WTC11 (cell line): ENCODE data around the gene RABGAP1. TPM values are rescaled to one million over a fixed set of nuclear protein-coding genes. Genes with fewer than 3 reads are reported as not detected.

Source experiments
- ATF1 ChIP-seq: sonication (generic); formaldehyde crosslinking; IDR thresholded peaks from 2 replicates; pipeline ENCODE4 v1.8.1; 2023; ENCODE audit warnings: mild to moderate bottlenecking, moderate library complexity, missing genetic modification reagents
- CREM ChIP-seq: sonication (generic); formaldehyde crosslinking; IDR thresholded peaks from 2 replicates; pipeline ENCODE4 v1.8.1; 2022; ENCODE audit warnings: mild to moderate bottlenecking, missing genetic modification reagents, moderate library complexity
- EMX1 ChIP-seq: fragments of 250-450 bp; sonication (Bioruptor Pico); IDR thresholded peaks from 2 replicates; pipeline ENCODE4 v1.8.0; 2021; ENCODE audit warnings: mild to moderate bottlenecking
- ERG ChIP-seq: fragments of 250-450 bp; sonication (Bioruptor Pico); IDR thresholded peaks from 2 replicates; pipeline ENCODE4 v1.8.0; 2021; ENCODE audit warnings: mild to moderate bottlenecking
- FOXK1 ChIP-seq: sonication (generic); formaldehyde crosslinking; IDR thresholded peaks from 2 replicates; pipeline ENCODE4 v1.8.0; 2022; ENCODE audit warnings: mild to moderate bottlenecking, moderate library complexity, missing genetic modification reagents
- NFE2L1 ChIP-seq: sonication (generic); formaldehyde crosslinking; IDR thresholded peaks from 2 replicates; pipeline ENCODE4 v1.8.1; 2023; ENCODE audit warnings: missing genetic modification reagents
- RELA ChIP-seq: sonication (generic); formaldehyde crosslinking; IDR thresholded peaks from 2 replicates; pipeline ENCODE4 v1.8.1; 2022; ENCODE audit warnings: missing genetic modification reagents, mild to moderate bottlenecking, borderline replicate concordance
- SMAD3 ChIP-seq: sonication (generic); formaldehyde crosslinking; IDR thresholded peaks from 2 replicates; pipeline ENCODE4 v1.8.0; 2022; ENCODE audit warnings: missing genetic modification reagents, mild to moderate bottlenecking, borderline replicate concordance
- TEAD1 ChIP-seq: sonication (generic); formaldehyde crosslinking; IDR thresholded peaks from 2 replicates; pipeline ENCODE4 v1.8.0; 2022; ENCODE audit warnings: mild to moderate bottlenecking, missing genetic modification reagents
- ZBTB21 ChIP-seq: sonication (generic); formaldehyde crosslinking; IDR thresholded peaks from 2 replicates; pipeline ENCODE4 v1.8.1; 2023; ENCODE audit warnings: mild to moderate bottlenecking, missing genetic modification reagents, borderline replicate concordance
- ZNF532 ChIP-seq: fragments of 250-450 bp; sonication (Bioruptor Pico); IDR thresholded peaks from 2 replicates; pipeline ENCODE4 v1.9.0; 2021; ENCODE audit warnings: mild to moderate bottlenecking, borderline replicate concordance
- ZNF671 ChIP-seq: fragments of 250-450 bp; sonication (Bioruptor Pico); IDR thresholded peaks from 2 replicates; pipeline ENCODE4 v1.8.0; 2021; ENCODE audit warnings: mild to moderate bottlenecking
- total RNA-seq: library from RNA; stranded (reverse); gene quantifications from 3 replicates; pipeline ENCODE4 v1.2.3, GENCODE V29; 2021
- TF ChIP-seq, protein P1 (sequence below): fragments of 200-600 bp; IDR thresholded peaks from 2 replicates; pipeline ENCODE4 v1.8.0; 2022; ENCODE audit warnings: antibody characterized with exemption
- TF ChIP-seq, protein P2 (sequence below): sonication (generic); formaldehyde crosslinking; IDR thresholded peaks from 2 replicates; pipeline ENCODE4 v1.8.1; 2023; ENCODE audit warnings: mild to moderate bottlenecking, missing genetic modification reagents, moderate library complexity
- TF ChIP-seq, protein P3 (sequence below): sonication (generic); formaldehyde crosslinking; IDR thresholded peaks from 2 replicates; pipeline ENCODE4 v1.8.0; 2022; ENCODE audit warnings: mild to moderate bottlenecking, missing genetic modification reagents
- TF ChIP-seq, protein P4 (sequence below): sonication (generic); formaldehyde crosslinking; IDR thresholded peaks from 2 replicates; pipeline ENCODE4 v1.8.0; 2023; ENCODE audit warnings: missing genetic modification reagents
- TF ChIP-seq, protein P5 (sequence below): fragments of 250-450 bp; sonication (Bioruptor Pico); IDR thresholded peaks from 2 replicates; pipeline ENCODE4 v1.9.0; 2021; ENCODE audit warnings: mild to moderate bottlenecking

Gene RABGAP1
- total RNA-seq, 1 experiment from 2014 or later = 38.1 TPM

GRCh38 chr9:122931226-122932121 is 9.3 kb upstream of the RABGAP1 start, which contains the start of gene ZBTB26 (continued):
- TF ChIP-seq, protein P1, sequence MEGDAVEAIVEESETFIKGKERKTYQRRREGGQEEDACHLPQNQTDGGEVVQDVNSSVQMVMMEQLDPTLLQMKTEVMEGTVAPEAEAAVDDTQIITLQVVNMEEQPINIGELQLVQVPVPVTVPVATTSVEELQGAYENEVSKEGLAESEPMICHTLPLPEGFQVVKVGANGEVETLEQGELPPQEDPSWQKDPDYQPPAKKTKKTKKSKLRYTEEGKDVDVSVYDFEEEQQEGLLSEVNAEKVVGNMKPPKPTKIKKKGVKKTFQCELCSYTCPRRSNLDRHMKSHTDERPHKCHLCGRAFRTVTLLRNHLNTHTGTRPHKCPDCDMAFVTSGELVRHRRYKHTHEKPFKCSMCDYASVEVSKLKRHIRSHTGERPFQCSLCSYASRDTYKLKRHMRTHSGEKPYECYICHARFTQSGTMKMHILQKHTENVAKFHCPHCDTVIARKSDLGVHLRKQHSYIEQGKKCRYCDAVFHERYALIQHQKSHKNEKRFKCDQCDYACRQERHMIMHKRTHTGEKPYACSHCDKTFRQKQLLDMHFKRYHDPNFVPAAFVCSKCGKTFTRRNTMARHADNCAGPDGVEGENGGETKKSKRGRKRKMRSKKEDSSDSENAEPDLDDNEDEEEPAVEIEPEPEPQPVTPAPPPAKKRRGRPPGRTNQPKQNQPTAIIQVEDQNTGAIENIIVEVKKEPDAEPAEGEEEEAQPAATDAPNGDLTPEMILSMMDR = no peak
- no peak for TF ChIP-seq EMX1 (CRISPR knock-in tag)
- peak; percentile 46; the same call in 1 of the 2 replicates for TF ChIP-seq TEAD1 (CRISPR knock-in tag)
- TF ChIP-seq RELA (CRISPR knock-in tag) = 0 out of 2 replicates have a peak, but pooled peaks have one; percentile 17
- no peak for TF ChIP-seq SMAD3 (CRISPR knock-in tag)
- TF ChIP-seq, protein P2, sequence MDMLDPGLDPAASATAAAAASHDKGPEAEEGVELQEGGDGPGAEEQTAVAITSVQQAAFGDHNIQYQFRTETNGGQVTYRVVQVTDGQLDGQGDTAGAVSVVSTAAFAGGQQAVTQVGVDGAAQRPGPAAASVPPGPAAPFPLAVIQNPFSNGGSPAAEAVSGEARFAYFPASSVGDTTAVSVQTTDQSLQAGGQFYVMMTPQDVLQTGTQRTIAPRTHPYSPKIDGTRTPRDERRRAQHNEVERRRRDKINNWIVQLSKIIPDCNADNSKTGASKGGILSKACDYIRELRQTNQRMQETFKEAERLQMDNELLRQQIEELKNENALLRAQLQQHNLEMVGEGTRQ (CRISPR knock-in tag) = peak; percentile 81
- no peak for TF ChIP-seq NFE2L1
- TF ChIP-seq, protein P3, sequence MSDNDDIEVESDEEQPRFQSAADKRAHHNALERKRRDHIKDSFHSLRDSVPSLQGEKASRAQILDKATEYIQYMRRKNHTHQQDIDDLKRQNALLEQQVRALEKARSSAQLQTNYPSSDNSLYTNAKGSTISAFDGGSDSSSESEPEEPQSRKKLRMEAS (CRISPR knock-in tag) = peak; percentile 50; the same call in 1 of the 2 replicates
- TF ChIP-seq ZNF671 (CRISPR knock-in tag) = no peak
- TF ChIP-seq ERG (CRISPR knock-in tag) = no peak
- no peak for TF ChIP-seq ZNF532
- TF ChIP-seq, protein P4, sequence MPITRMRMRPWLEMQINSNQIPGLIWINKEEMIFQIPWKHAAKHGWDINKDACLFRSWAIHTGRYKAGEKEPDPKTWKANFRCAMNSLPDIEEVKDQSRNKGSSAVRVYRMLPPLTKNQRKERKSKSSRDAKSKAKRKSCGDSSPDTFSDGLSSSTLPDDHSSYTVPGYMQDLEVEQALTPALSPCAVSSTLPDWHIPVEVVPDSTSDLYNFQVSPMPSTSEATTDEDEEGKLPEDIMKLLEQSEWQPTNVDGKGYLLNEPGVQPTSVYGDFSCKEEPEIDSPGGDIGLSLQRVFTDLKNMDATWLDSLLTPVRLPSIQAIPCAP (CRISPR knock-in tag) = no peak
- TF ChIP-seq ZBTB21 = 0 out of 2 replicates have a peak, but pooled peaks have one; percentile 37
- TF ChIP-seq FOXK1 (CRISPR knock-in tag) = peak; percentile 68; the same call in 1 of the 2 replicates
- TF ChIP-seq CREM = peak; percentile 76
- TF ChIP-seq, protein P5, sequence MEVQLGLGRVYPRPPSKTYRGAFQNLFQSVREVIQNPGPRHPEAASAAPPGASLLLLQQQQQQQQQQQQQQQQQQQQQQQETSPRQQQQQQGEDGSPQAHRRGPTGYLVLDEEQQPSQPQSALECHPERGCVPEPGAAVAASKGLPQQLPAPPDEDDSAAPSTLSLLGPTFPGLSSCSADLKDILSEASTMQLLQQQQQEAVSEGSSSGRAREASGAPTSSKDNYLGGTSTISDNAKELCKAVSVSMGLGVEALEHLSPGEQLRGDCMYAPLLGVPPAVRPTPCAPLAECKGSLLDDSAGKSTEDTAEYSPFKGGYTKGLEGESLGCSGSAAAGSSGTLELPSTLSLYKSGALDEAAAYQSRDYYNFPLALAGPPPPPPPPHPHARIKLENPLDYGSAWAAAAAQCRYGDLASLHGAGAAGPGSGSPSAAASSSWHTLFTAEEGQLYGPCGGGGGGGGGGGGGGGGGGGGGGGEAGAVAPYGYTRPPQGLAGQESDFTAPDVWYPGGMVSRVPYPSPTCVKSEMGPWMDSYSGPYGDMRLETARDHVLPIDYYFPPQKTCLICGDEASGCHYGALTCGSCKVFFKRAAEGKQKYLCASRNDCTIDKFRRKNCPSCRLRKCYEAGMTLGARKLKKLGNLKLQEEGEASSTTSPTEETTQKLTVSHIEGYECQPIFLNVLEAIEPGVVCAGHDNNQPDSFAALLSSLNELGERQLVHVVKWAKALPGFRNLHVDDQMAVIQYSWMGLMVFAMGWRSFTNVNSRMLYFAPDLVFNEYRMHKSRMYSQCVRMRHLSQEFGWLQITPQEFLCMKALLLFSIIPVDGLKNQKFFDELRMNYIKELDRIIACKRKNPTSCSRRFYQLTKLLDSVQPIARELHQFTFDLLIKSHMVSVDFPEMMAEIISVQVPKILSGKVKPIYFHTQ = no peak
- no peak for TF ChIP-seq ATF1 (CRISPR knock-in tag)
